ENCODE measurements around the gene EGFL8. TPM values are rescaled to one million over a fixed set of nuclear protein-coding genes. Genes with fewer than 3 reads are reported as not detected.
A peak's percentile ranks its signal among the peaks of the same experiment; 100 is the strongest.

The EGFL8 gene
- total RNA-seq, result 9.5 and 11.5 TPM in 2 replicates

GRCh38 chr6:32164295-32164694 lies at the start of gene EGFL8:
Gene EGFL8, plus strand, starts transcription at chr6:32164595. Its CDS starts 1,571 bp downstream, at chr6:32166166.
- Mint-ChIP-seq H3K27me3 (ENCODE audit: low read depth) (no peaks in the 10 kb centered on the region), H3K27ac (no peak within 1 kb of the TSS), H3K9me3 (no peaks in the 10 kb centered on the region), H3K4me1 (ENCODE audit: low read depth) (no peaks in the 10 kb centered on the region), H3K36me3 (ENCODE audit: low read depth) (peaks cover 12% of the 10 kb centered on the region), H3K4me3 (ENCODE audit: low read depth) (no peak within 1 kb of the TSS)
- intact Hi-C loops (cut with micrococcal nuclease), result no loop called here
- DNase-seq (ENCODE audit: low spot score), result no peak

DNA sequence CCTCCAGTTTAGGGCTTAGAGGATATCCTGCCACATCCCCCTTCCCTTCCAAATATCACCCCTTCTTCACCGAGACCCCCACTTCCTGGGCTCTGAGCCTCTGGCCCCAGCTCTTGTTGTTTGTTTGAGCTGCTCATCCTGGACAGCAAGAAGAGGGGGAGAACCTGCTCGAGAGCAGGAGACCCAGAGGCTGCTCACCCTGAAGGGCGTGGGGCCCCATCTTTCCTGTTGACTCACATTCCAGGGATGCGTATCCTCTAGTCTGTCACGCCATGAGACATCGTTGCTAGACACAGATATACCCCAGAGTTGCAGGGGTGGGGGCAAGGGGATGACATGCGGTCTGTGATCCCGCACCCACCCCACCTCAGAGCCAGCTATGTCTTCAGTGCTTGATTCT lies 49.6 kb upstream of the EGFL8 start:
- Mint-ChIP-seq H3K27ac (no peak overlapping the region), H3K27me3 (ENCODE audit: low read depth) (peaks cover 2% of the 10 kb centered on the region), H3K36me3 (ENCODE audit: low read depth) (peaks cover 55% of the 10 kb centered on the region), H3K4me1 (ENCODE audit: low read depth) (peaks cover 6% of the 10 kb centered on the region), H3K9me3 (no peaks in the 10 kb centered on the region), H3K4me3 (ENCODE audit: low read depth) (no peak overlapping the region)
- intact Hi-C loops (cut with micrococcal nuclease), result loop anchor here (5.0 kb wide), 1 partner anchor 38 kb away; the partner anchor contains the start of genes PPT2 and PRRT1
- no peak for DNase-seq (ENCODE audit: low spot score)

DNA sequence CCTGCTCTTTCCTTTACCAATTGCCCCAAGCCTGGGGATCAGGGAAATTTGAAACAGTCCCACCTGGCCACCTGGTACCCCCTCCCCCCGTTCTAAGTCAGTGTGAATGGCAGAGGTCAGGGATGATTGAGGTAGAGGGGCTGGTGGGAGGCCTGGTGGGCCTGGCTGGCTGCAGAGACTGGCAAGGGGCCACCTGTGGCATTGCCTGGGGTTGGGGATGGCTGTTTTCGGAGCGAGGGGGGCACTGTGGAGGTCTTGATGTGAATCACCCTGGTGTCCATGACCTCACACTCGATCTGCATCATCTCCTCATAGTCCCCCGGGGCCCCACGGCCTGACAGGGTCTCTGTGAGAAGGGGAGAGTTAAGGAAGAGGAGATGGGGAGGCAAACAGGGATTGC lies 48.8 kb upstream of the EGFL8 start:
- Mint-ChIP-seq H3K27ac (no peak overlapping the region), H3K36me3 (ENCODE audit: low read depth) (peaks cover 60% of the 10 kb centered on the region), H3K27me3 (ENCODE audit: low read depth) (no peaks in the 10 kb centered on the region), H3K9me3 (no peaks in the 10 kb centered on the region), H3K4me1 (ENCODE audit: low read depth) (peaks cover 6% of the 10 kb centered on the region), H3K4me3 (ENCODE audit: low read depth) (no peak overlapping the region)
- intact Hi-C loops (cut with micrococcal nuclease), result loop anchor here (5.0 kb wide), 1 partner anchor 37 kb away; the partner anchor contains the start of genes PPT2 and PRRT1
- no peak for DNase-seq (ENCODE audit: low spot score)

DNA sequence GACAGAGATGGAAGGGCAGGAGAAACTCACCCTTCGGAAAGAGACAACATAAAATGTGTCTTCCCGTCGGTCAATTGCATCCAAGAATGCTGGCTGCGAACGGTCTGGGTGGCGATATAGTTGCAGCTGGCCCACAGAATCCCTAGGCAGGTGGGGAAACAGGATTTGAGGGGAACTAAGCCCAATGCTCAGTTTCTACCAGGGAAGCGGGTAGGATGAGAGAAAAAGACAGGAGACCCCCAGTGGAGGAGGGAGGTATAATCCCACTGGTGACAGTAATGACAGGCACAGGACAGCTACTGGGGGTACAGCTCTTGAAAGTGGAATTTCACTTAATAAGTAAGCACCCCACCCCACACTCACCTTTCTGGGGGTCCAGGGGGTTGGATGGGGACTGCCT lies 47.7 kb upstream of the EGFL8 start:
- no peak for DNase-seq (ENCODE audit: low spot score)
- Mint-ChIP-seq H3K4me3 (ENCODE audit: low read depth) (no peak overlapping the region), H3K9me3 (no peaks in the 10 kb centered on the region), H3K36me3 (ENCODE audit: low read depth) (peaks cover 69% of the 10 kb centered on the region), H3K27me3 (ENCODE audit: low read depth) (no peaks in the 10 kb centered on the region), H3K4me1 (ENCODE audit: low read depth) (peaks cover 6% of the 10 kb centered on the region), H3K27ac (no peak overlapping the region)
- intact Hi-C loops (cut with micrococcal nuclease), result loop anchor here (5.0 kb wide), 1 partner anchor 36 kb away; the partner anchor contains the start of genes PPT2 and PRRT1

GRCh38 chr6:32117461-32117860 lies 46.9 kb upstream of the EGFL8 start:
- intact Hi-C loops (cut with micrococcal nuclease), result loop anchor here (5.0 kb wide), 1 partner anchor 35 kb away; the partner anchor contains the start of genes PPT2 and PRRT1
- Mint-ChIP-seq H3K9me3 (no peaks in the 10 kb centered on the region), H3K4me1 (ENCODE audit: low read depth) (peaks cover 6% of the 10 kb centered on the region), H3K27ac (no peak overlapping the region), H3K27me3 (ENCODE audit: low read depth) (no peaks in the 10 kb centered on the region), H3K36me3 (ENCODE audit: low read depth) (peaks cover 72% of the 10 kb centered on the region), H3K4me3 (ENCODE audit: low read depth) (no peak overlapping the region)
- no peak for DNase-seq (ENCODE audit: low spot score)

DNA sequence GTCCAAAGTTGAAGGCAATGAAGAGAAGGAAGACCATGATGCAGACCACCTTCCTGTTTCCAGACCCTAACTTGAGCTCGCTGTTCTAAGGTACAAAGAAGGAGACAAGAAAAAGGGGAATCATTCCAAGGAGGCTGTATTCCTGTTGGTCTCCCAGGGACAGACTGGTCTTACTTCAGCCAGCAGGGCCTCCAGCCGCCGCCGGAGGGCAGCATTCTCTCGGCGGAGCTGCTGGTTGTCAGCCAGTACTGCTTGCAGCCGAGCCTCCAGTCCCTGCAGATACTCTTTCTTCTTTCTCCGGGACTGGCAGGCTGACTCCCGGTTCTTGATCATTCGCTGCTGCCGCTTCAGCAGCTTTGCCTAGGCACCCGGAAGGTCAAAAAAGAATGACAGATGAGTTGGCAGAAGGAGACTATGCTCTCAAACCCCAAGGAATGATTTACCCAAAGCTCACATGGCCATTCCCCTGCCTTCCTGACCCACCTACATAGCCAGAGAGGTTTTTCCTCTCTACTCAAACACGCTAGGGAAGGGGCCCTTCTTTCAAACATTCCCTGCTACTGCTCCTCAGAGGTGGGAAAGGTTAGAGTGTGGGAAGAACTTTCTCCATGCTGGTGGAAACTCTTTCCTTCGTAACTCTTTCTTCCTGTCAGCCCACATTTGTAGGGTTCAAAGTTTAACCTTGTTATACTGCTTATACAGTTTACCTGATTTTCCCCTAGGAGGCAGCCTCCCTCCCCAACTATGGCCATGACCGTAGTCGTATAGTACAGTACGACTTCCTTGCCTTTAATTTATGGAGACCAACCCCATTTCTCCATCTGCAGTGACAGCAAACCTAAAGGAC lies 45.4 kb upstream of the EGFL8 start:
- H3K27me3 Mint-ChIP-seq (ENCODE audit: low read depth), result no peaks in the 10 kb centered on the region
- intact Hi-C loops (cut with micrococcal nuclease), result loop anchor here (5.0 kb wide), 1 partner anchor 33 kb away; the partner anchor contains the start of genes PPT2 and PRRT1
- H3K36me3 Mint-ChIP-seq (ENCODE audit: low read depth), result peaks cover 76% of the 10 kb centered on the region

GRCh38 chr6:32120573-32121059 lies 43.8 kb upstream of the EGFL8 start:
- H3K27me3 Mint-ChIP-seq (ENCODE audit: low read depth), result no peaks in the 10 kb centered on the region
- H3K9me3 Mint-ChIP-seq, result no peaks in the 10 kb centered on the region
- intact Hi-C loops (cut with micrococcal nuclease), result no loop called here
- H3K36me3 Mint-ChIP-seq (ENCODE audit: low read depth), result peaks cover 74% of the 10 kb centered on the region
- H3K4me3 Mint-ChIP-seq (ENCODE audit: low read depth), result no peak overlapping the region
- no peak overlapping the region for H3K27ac Mint-ChIP-seq
- no peak for DNase-seq (ENCODE audit: low spot score)
- peaks cover 6% of the 10 kb centered on the region for H3K4me1 Mint-ChIP-seq (ENCODE audit: low read depth)

More for the DNA sequence above, 45.4 kb upstream of the EGFL8 start:
- Mint-ChIP-seq H3K4me1 (ENCODE audit: low read depth) (peaks cover 6% of the 10 kb centered on the region), H3K4me3 (ENCODE audit: low read depth) (no peak overlapping the region), H3K27ac (no peak overlapping the region), H3K9me3 (no peaks in the 10 kb centered on the region)
- DNase-seq (ENCODE audit: low spot score), result peak; percentile 62

DNA sequence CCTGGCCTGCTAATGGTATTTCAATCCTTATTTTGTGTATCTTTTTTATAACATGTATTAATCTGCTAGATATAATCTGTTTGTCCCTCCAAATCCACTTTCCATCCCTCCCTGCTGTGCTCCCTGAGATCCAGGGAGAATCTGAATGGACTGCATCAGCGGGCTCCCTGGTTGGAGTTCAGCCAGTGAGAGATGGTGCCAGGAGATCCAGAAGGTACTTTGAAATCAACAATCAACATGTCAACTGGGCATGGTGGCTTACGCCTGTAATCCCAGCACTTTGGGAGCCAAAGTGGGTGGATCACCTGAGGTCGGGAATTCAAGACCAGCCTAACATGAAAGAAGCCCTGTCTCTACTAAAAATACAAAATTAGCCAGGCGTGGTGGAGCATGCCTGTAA lies 40.7 kb upstream of the EGFL8 start:
- Mint-ChIP-seq H3K36me3 (ENCODE audit: low read depth) (peaks cover 60% of the 10 kb centered on the region), H3K27ac (no peak overlapping the region), H3K4me3 (ENCODE audit: low read depth) (no peak overlapping the region), H3K27me3 (ENCODE audit: low read depth) (no peaks in the 10 kb centered on the region), H3K4me1 (ENCODE audit: low read depth) (peaks cover 28% of the 10 kb centered on the region), H3K9me3 (no peaks in the 10 kb centered on the region)
- intact Hi-C loops (cut with micrococcal nuclease), result no loop called here
- no peak for DNase-seq (ENCODE audit: low spot score)

GRCh38 chr6:32126880-32127279 lies 37.5 kb upstream of the EGFL8 start:
- Mint-ChIP-seq H3K36me3 (ENCODE audit: low read depth) (peaks cover 33% of the 10 kb centered on the region), H3K9me3 (no peaks in the 10 kb centered on the region), H3K4me1 (ENCODE audit: low read depth) (peaks cover 36% of the 10 kb centered on the region), H3K27me3 (ENCODE audit: low read depth) (no peaks in the 10 kb centered on the region), H3K27ac (peak overlapping the region; percentile 97), H3K4me3 (ENCODE audit: low read depth) (peak overlapping the region; percentile 99)
- intact Hi-C loops (cut with micrococcal nuclease), result no loop called here
- no peak for DNase-seq (ENCODE audit: low spot score)

DNA sequence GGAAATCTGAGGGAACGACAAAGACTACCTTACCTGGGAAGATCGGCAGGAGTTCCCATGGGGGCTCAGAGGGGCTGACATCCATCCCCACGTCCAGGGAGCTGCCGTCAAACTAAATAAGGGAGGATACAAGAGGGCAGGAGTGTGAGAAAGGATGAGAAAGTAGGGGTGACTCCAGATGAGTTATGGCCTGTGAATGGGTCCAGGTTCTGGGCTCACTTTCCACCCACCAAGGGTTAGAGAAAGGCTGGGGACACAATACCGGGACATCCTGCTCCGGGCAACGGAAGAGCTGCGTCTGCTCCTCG lies 37.0 kb upstream of the EGFL8 start:
- no peak for DNase-seq (ENCODE audit: low spot score)
- Mint-ChIP-seq H3K36me3 (ENCODE audit: low read depth) (peaks cover 29% of the 10 kb centered on the region), H3K27me3 (ENCODE audit: low read depth) (no peaks in the 10 kb centered on the region), H3K4me3 (ENCODE audit: low read depth) (peak overlapping the region; percentile 99), H3K27ac (peak overlapping the region; percentile 97), H3K4me1 (ENCODE audit: low read depth) (peaks cover 36% of the 10 kb centered on the region), H3K9me3 (no peaks in the 10 kb centered on the region)
- intact Hi-C loops (cut with micrococcal nuclease), result no loop called here

- DNase-seq (ENCODE audit: low spot score), result peak; percentile 98
- Mint-ChIP-seq H3K36me3 (ENCODE audit: low read depth) (peaks cover 29% of the 10 kb centered on the region), H3K27ac (peak within 1 kb of the TSS; percentile 97), H3K4me3 (ENCODE audit: low read depth) (peak within 1 kb of the TSS; percentile 99), H3K4me1 (ENCODE audit: low read depth) (peaks cover 36% of the 10 kb centered on the region), H3K27me3 (ENCODE audit: low read depth) (no peaks in the 10 kb centered on the region), H3K9me3 (no peaks in the 10 kb centered on the region)
- intact Hi-C loops (cut with micrococcal nuclease), result loop anchor here (1.0 kb wide), 2 partner anchors 50 to 67 kb away; partner anchors contain the start of gene RNF5
These were observed 36.4 kb upstream of the EGFL8 start, which contains the start of gene ATF6B for GRCh38 chr6:32127717-32128592. Gene ATF6B, minus strand, starts transcription at chr6:32128246. Its CDS starts 39 bp downstream, at chr6:32128207.

- peaks cover 22% of the 10 kb centered on the region for H3K36me3 Mint-ChIP-seq (ENCODE audit: low read depth)
- DNase-seq (ENCODE audit: low spot score), result no peak
- intact Hi-C loops (cut with micrococcal nuclease), result loop anchor here (1.0 kb wide), 2 partner anchors 49 to 66 kb away; partner anchors contain the start of gene RNF5
- H3K4me1 Mint-ChIP-seq (ENCODE audit: low read depth), result peaks cover 36% of the 10 kb centered on the region
- no peaks in the 10 kb centered on the region for H3K9me3 Mint-ChIP-seq
- H3K4me3 Mint-ChIP-seq (ENCODE audit: low read depth), result peak overlapping the region; percentile 99
- H3K27me3 Mint-ChIP-seq (ENCODE audit: low read depth), result peaks cover under 1% of the 10 kb centered on the region
- H3K27ac Mint-ChIP-seq, result peak overlapping the region; percentile 97
These were observed 35.6 kb upstream of the EGFL8 start for GRCh38 chr6:32128751-32129296.

Data from activated T-helper 2 cell treated with anti-CD3 and anti-CD28 coated beads, Interferon-gamma antibody, Interleukin-2, Interleukin-4, amounts not matched to agents 10 μg/mL and 5 μg/mL and 100 μg/mL, durations not matched to agents 14 hours and 24 hours and 36 hours (primary cell).